SK-N-MC (cell line): ENCODE measurements around the gene COTL1.

Experiments used
- EZH2 ChIP-seq: fragments of 200-600 bp; sonication (generic); IDR thresholded peaks from one replicate; pipeline ENCODE4 v1.6.1; 2017; ENCODE audit warnings: antibody characterized with exemption
- FOXP2 ChIP-seq: optimal IDR thresholded peaks from 2 replicates; pipeline ENCODE3; 2011; ENCODE audit warnings: mild to moderate bottlenecking, moderate library complexity; ENCODE audit not compliant: insufficient read depth; ENCODE audit errors: extremely low read length, control extremely low read depth
- POLR2AphosphoS5 ChIP-seq: IDR thresholded peaks from 2 replicates; pipeline ENCODE4 v1.6.1; 2012; ENCODE audit warnings: mild to moderate bottlenecking, low read depth, low read length, borderline replicate concordance

DNA sequence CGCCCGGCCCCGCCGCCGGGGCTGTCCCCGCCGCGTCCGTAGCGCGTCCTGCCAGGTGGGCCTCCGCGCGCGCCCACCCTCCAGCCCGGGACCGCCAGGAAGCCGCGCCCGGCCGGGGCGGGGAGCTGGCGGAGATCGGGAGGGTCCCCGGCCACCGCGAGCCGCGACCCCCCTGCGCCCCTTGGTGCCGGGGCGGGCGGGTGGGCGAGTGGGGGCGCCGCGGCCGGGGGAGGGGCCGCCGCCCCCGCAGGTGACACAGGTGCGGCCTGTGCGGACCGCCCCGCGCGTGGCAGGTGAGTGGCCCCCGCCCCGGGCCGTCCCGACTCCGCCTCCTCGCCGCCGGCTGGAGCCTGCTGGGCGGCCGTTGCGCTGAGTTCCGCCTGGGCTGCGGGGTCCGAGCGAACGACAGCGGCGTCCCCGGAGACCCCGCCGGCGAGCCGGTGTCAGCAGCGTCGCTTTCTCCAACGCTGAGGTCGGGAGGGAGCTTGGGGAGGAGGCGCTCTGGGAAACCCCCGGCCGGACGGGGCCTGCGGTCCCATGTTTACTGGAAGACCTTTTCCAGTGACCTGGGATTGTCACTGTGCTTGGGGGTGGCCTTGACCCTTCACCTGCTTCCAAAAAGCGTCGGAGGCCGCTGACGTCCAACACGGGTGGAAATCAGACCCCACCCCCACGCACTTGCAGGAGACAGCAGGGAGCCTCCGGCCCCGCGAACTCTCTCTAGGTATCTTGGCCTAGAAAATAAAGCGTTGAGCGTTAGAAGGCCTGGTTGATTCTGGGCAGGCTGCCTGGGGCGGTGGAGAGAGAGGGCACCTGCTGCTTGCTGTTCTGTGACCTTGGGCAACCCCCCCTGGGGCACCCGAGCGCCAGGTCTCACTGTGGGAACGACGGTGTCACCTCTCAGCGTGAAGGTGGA, 31.0 kb upstream of the COTL1 start:
- no peak for TF ChIP-seq POLR2AphosphoS5
- TF ChIP-seq EZH2: no peak
- TF ChIP-seq FOXP2: no peak
